GM12878 (cell line): ENCODE measurements around the gene PATJ. TPM values are rescaled to one million over a fixed set of nuclear protein-coding genes. Genes with fewer than 3 reads are reported as not detected.

Experiments
- MXI1 ChIP-seq: fragments of 150-350 bp; IDR thresholded peaks from 2 replicates; pipeline ENCODE4 v1.6.1; 2011; ENCODE audit warnings: low read depth, mild to moderate bottlenecking, inconsistent platforms, low read length, improper control_type of control experiment
- SREBF1 ChIP-seq: IDR thresholded peaks from 2 replicates; pipeline ENCODE4 v1.6.1; 2012; ENCODE audit warnings: mild to moderate bottlenecking, low read length
- microRNA-seq: library from miRNA; unstranded; fragments of <30 nt; microRNA quantifications from one replicate; pipeline ENCODE4, GENCODE V29; 2018
- polyA plus RNA-seq, 11 experiments: library from polyadenylated mRNA; depleted of rRNA in 4 of 11; unstranded in 6 of 11; stranded (reverse) in 5 of 11; fragments of >200 nt; fragmentation: Nextera tagmentation in 4 of 11; fragmentation: Illumina TruSeq in 1 of 11; extraction: Ambion mirVana in 4 of 11; extraction: Trizol in 1 of 11; gene quantifications; 1 replicate in 1 of 11; 2 replicates in 10 of 11; pipeline versions ENCODE4 v1.2.1 to v1.2.3, GENCODE V29; 2011 to 2016; ENCODE audit warnings: inconsistent platforms in 2 of 11, missing spikeins in 2 of 11, low read depth in 1 of 11
- small RNA-seq: library from RNA; depleted of rRNA; stranded (forward); fragments of <200 nt; gene quantifications from one replicate; pipeline ENCODE3, GENCODE V24; 2014
- total RNA-seq, 4 experiments: library from RNA; depleted of rRNA in 3 of 4; stranded (reverse); fragments of >200 nt in 3 of 4; fragmentation: Illumina TruSeq in 1 of 4; extraction: Trizol in 1 of 4; gene quantifications; 2 replicates each; pipeline versions ENCODE4 v1.2.1 to v1.2.3, GENCODE V29; 2013 to 2021

Gene PATJ
- total and polyA plus RNA-seq, 10 of the 15 experiments (the other 5 are each of a cell fraction or from before 2014, with no cell fraction given): 2.8 to 13.9 (median 6.9) TPM

DNA sequence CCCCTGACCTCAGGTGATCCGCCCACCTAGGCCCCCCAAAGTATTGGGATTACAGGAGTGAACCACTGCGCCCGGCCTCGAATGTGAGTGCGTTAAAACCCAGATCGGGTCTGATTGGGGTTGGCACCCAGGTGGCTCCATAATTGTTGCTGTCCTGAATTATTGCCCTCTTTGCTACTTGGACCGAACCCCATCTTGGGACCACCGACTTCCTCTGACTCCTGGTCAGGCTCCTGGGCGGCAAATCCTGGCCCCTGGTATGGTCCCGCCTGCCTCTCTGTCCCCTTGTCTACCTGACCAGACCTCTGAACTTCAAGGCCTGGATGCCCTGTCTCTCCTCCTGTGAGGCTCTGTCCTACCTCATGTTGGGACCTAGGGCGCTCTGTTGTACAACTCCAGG lies 485.2 kb downstream of the PATJ start (continued):
- TF ChIP-seq MXI1: no peak
- no peak for TF ChIP-seq SREBF1

Small RNA genes within 50 kb of the gene (microRNA-seq; reads per million reads assigned to microRNA genes)
- gene MIR3116-1 (not detected), gene MIR3116-2 (not detected)

Small RNA genes within 50 kb of the gene (small RNA-seq; reads per million reads assigned to genes)
- gene LAMTOR5P1: not detected
- gene MIR3116-1: not detected
- gene RN7SL180P: not detected
- gene RNU6-1177P: not detected
- gene RNU6-414P: not detected

Other genes starting within 250 kb of the PATJ start
- 31.4 and 35.5 TPM in 2 replicates for gene TM2D1, start 17.3 kb upstream of the PATJ start, total RNA-seq (2014; rRNA removed)
- gene TM2D1, start 17.3 kb upstream of the PATJ start, total RNA-seq (2014; rRNA removed; fragmentation: Illumina TruSeq; extraction: Trizol): 32.0 and 33.9 TPM in 2 replicates
- 15.4 and 21.0 TPM in 2 replicates for gene TM2D1, start 17.3 kb upstream of the PATJ start, total RNA-seq (2021)
- gene TM2D1, start 17.3 kb upstream of the PATJ start, polyA plus RNA-seq (2011; rRNA removed): 45.1 and 70.3 TPM in 2 replicates
- 21.8 and 23.3 TPM in 2 replicates for gene TM2D1, start 17.3 kb upstream of the PATJ start, polyA plus RNA-seq (2014; fragmentation: Illumina TruSeq; extraction: Trizol)
- gene TM2D1, start 17.3 kb upstream of the PATJ start, polyA plus RNA-seq (2014; fragmentation: Nextera tagmentation; extraction: Ambion mirVana): 10 to 100 TPM; 32.0 to 37.9 TPM
- gene TM2D1, start 17.3 kb upstream of the PATJ start, polyA plus RNA-seq (2014; rRNA removed): 39.2 and 46.6 TPM in 2 replicates
- 10 to 100 TPM; 44.3 to 44.6 TPM for gene TM2D1, start 17.3 kb upstream of the PATJ start, polyA plus RNA-seq (2016; fragmentation: Nextera tagmentation; extraction: Ambion mirVana)